Measurements from ENCODE around the gene JAG2.

GRCh38 chr14:105120056-105120455, 48.5 kb downstream of the JAG2 start:
- no peak for TF ChIP-seq ZNF221 (tag by site-specific recombination; IDR thresholded peaks at IDR 0.05; ENCODE audit: borderline replicate concordance)
- TF ChIP-seq RBAK (tag by site-specific recombination; IDR thresholded peaks at IDR 0.05) = no peak
- no peak for TF ChIP-seq ZNF548 (tag by site-specific recombination; IDR thresholded peaks at IDR 0.05)
- TF ChIP-seq ZNF366 (tag by site-specific recombination; conservative IDR thresholded peaks at IDR 0.05) = no peak
- TF ChIP-seq ZNF529 (tag by site-specific recombination; IDR thresholded peaks at IDR 0.05; ENCODE audit: insufficient replicate concordance) = no peak
- TF ChIP-seq ZNF121 (tag by site-specific recombination; IDR thresholded peaks at IDR 0.05) = no peak
- TF ChIP-seq CTCF (tag by site-specific recombination; IDR thresholded peaks at IDR 0.05) = no peak
- no peak for TF ChIP-seq ZNF558 (tag by site-specific recombination; IDR thresholded peaks at IDR 0.05)
- no peak for TF ChIP-seq BCL11B (tag by site-specific recombination; IDR thresholded peaks at IDR 0.05; ENCODE audit: low read depth)
- no peak for TF ChIP-seq ZNF513 (tag by site-specific recombination; IDR thresholded peaks at IDR 0.05)
- TF ChIP-seq ZNF148 (tag by site-specific recombination; IDR thresholded peaks at IDR 0.05; ENCODE audit: borderline replicate concordance) = no peak
